Neural progenitor cell (in vitro differentiated cells): ENCODE results near the gene SP7. TPM values are rescaled to one million over a fixed set of nuclear protein-coding genes. Genes with fewer than 3 reads are reported as not detected.
"Not testable (repeated sequence)": the region's sequence is repeated elsewhere in the genome, so short reads cannot be mapped to it uniquely, and the experiment has no call there.

Source experiments
- DNase-seq: peaks from one replicate; pipeline ENCODE4 v3.0.0-alpha.2; 2016; ENCODE audit warnings: low spot score
- H2AFZ ChIP-seq: fragments of 200-600 bp; sonication (generic); replicated peaks from 2 replicates; pipeline ENCODE4 v1.6.1; 2016; ENCODE audit warnings: antibody characterized with exemption
- H3F3A ChIP-seq: fragments of 200-600 bp; sonication (generic); 2 replicates; pipeline ENCODE4 v1.6.1; 2016; ENCODE audit warnings: antibody characterized with exemption, low read depth
- H3K27ac ChIP-seq: fragments of 200-600 bp; sonication (generic); 2 replicates; pipeline ENCODE4 v1.5.1; 2016; ENCODE audit warnings: mild to moderate bottlenecking
- H3K27me3 ChIP-seq: fragments of 200-600 bp; sonication (generic); 2 replicates; pipeline ENCODE4 v1.6.1; 2016; ENCODE audit warnings: mild to moderate bottlenecking, moderate library complexity
- H3K36me3 ChIP-seq: fragments of 200-600 bp; sonication (generic); 2 replicates; pipeline ENCODE4 v1.5.1; 2016
- H3K4me1 ChIP-seq: fragments of 200-600 bp; sonication (generic); 2 replicates; pipeline ENCODE4 v1.6.1; 2016; ENCODE audit warnings: mixed run types
- H3K4me2 ChIP-seq: fragments of 200-600 bp; sonication (generic); 2 replicates; pipeline ENCODE4 v1.6.1; 2016
- H3K4me3 ChIP-seq: fragments of 200-600 bp; sonication (generic); 2 replicates; pipeline ENCODE4 v1.5.1; 2016
- H3K79me2 ChIP-seq: fragments of 200-600 bp; sonication (generic); 2 replicates; pipeline ENCODE4 v1.6.1; 2016; ENCODE audit warnings: low read depth
- H3K9ac ChIP-seq: fragments of 200-600 bp; sonication (generic); 2 replicates; pipeline ENCODE4 v1.6.1; 2016
- H3K9me3 ChIP-seq: fragments of 200-600 bp; sonication (generic); 2 replicates; pipeline ENCODE4 v1.5.1; 2016; ENCODE audit warnings: low read depth
- H4K20me1 ChIP-seq: fragments of 200-600 bp; sonication (generic); 2 replicates; pipeline ENCODE4 v1.6.1; 2016; ENCODE audit warnings: low read depth
- H3K27ac Mint-ChIP-seq: 3 replicates; pipeline ENCODE4 v1.8.0; 2021; ENCODE audit warnings: mixed read lengths
- H3K27me3 Mint-ChIP-seq: 2 replicates; pipeline ENCODE4 v1.8.0; 2022; ENCODE audit warnings: low read depth, mild to moderate bottlenecking, inconsistent platforms, moderate library complexity, mixed read lengths; ENCODE audit not compliant: insufficient read depth
- H3K36me3 Mint-ChIP-seq: 3 replicates; pipeline ENCODE4 v1.8.0; 2021; ENCODE audit warnings: mixed read lengths
- H3K4me1 Mint-ChIP-seq: 3 replicates; pipeline ENCODE4 v1.8.0; 2021; ENCODE audit warnings: mixed read lengths
- H3K4me3 Mint-ChIP-seq: 3 replicates; pipeline ENCODE4 v1.8.0; 2021; ENCODE audit warnings: mild to moderate bottlenecking, moderate library complexity, mixed read lengths
- H3K9me3 Mint-ChIP-seq: 3 replicates; pipeline ENCODE4 v1.8.0; 2020; ENCODE audit warnings: mixed read lengths
- CTCF ChIP-seq: fragments of 200-600 bp; sonication (generic); IDR thresholded peaks from 2 replicates; pipeline ENCODE4 v1.5.1; 2017; ENCODE audit warnings: antibody characterized with exemption, mild to moderate bottlenecking
- EZH2 ChIP-seq: fragments of 200-600 bp; sonication (generic); IDR thresholded peaks from 2 replicates; pipeline ENCODE4 v1.6.1; 2017; ENCODE audit warnings: antibody characterized with exemption, mild to moderate bottlenecking, moderate library complexity
- EZH2phosphoT487 ChIP-seq: fragments of 200-600 bp; sonication (generic); IDR thresholded peaks from 2 replicates; pipeline ENCODE4 v1.6.1; 2017; ENCODE audit warnings: antibody characterized with exemption
- total RNA-seq: library from RNA; depleted of rRNA; stranded (reverse); fragments of >200 nt; gene quantifications from 2 replicates; pipeline ENCODE4 v1.2.3, GENCODE V29; 2015; ENCODE audit warnings: low replicate concordance

Gene SP7
- total RNA-seq, 1 donor from 2014 or later, result 0.90 TPM

- TF ChIP-seq CTCF, result no peak
- no peak for TF ChIP-seq EZH2
- no peak for TF ChIP-seq EZH2phosphoT487
- H3K27ac ChIP-seq, result no peak overlapping the region
- Mint-ChIP-seq H3K36me3 (peaks cover 1% of the 10 kb centered on the region), H3K9me3 (no peaks in the 10 kb centered on the region), H3K4me3 (no peak overlapping the region), H3K27ac (no peak overlapping the region), H3K4me1 (peaks cover 2% of the 10 kb centered on the region), H3K27me3 (no peaks in the 10 kb centered on the region)
- no peak overlapping the region for H2AFZ ChIP-seq
- H4K20me1 ChIP-seq, result no peaks in the 10 kb centered on the region
- no peaks in the 10 kb centered on the region for H3K27me3 ChIP-seq
- no peak for DNase-seq
- H3K79me2 ChIP-seq, result no peaks in the 10 kb centered on the region
- H3K9ac ChIP-seq, result no peak overlapping the region
- H3K4me1 ChIP-seq, result peaks cover 3% of the 10 kb centered on the region
- no peaks in the 10 kb centered on the region for H3K36me3 ChIP-seq
- H3K9me3 ChIP-seq, result no peaks in the 10 kb centered on the region
- H3K4me3 ChIP-seq, result no peak overlapping the region
- H3F3A ChIP-seq, result peaks cover 3% of the 10 kb centered on the region
- H3K4me2 ChIP-seq, result no peak overlapping the region
Measured at GRCh38 chr12:53365245-53365904, 29.2 kb upstream of the SP7 start.

- not testable (repeated sequence) for H3K9ac ChIP-seq, H3K4me1 Mint-ChIP-seq, H3K4me2 ChIP-seq, DNase-seq, H3K79me2 ChIP-seq, H3K9me3 ChIP-seq, H2AFZ ChIP-seq, H3K36me3 ChIP-seq, H3F3A ChIP-seq, H3K4me1 ChIP-seq, H4K20me1 ChIP-seq, H3K4me3 Mint-ChIP-seq, H3K4me3 ChIP-seq, H3K36me3 Mint-ChIP-seq, H3K9me3 Mint-ChIP-seq, H3K27ac Mint-ChIP-seq, H3K27me3 ChIP-seq, H3K27ac ChIP-seq, H3K27me3 Mint-ChIP-seq
Measured at GRCh38 chr12:53361638-53362037, 25.5 kb upstream of the SP7 start.

- H3K9ac ChIP-seq, result no peak overlapping the region
Measured at GRCh38 chr12:53358836-53359419, 22.8 kb upstream of the SP7 start.

DNA sequence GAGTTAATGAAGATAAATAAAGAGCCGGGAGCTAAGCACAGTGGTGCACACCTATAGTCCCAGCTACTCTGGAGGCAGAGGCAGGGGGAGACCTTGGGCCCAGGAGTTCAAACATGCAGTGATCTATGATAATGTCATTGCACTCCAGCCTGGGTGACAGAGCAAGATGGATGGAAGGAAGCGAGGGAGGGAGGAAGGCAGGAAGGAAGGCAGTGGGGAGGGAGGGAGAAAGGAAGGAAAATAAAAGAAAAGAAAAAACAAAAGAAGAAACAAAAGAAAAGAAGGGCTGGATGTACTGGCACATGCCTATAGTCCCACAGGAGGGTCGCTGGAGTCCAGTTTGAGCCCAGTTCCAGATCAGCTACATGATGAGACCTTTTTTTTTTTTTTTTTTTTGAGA, 19.0 kb upstream of the SP7 start:
- no peaks in the 10 kb centered on the region for H3K9me3 Mint-ChIP-seq
- H3K27ac Mint-ChIP-seq, result no peak overlapping the region
- no peak overlapping the region for H2AFZ ChIP-seq

More at GRCh38 chr12:53358836-53359419, 22.8 kb upstream of the SP7 start:
- no peaks in the 10 kb centered on the region for H3K79me2 ChIP-seq
- TF ChIP-seq EZH2, result no peak
- H3K9me3 ChIP-seq, result no peaks in the 10 kb centered on the region
- Mint-ChIP-seq H3K36me3 (peaks cover 1% of the 10 kb centered on the region), H3K27me3 (peaks cover 5% of the 10 kb centered on the region), H3K4me1 (no peaks in the 10 kb centered on the region), H3K4me3 (no peak overlapping the region), H3K27ac (no peak overlapping the region), H3K9me3 (no peaks in the 10 kb centered on the region)
- no peaks in the 10 kb centered on the region for H3K4me1 ChIP-seq
- H3F3A ChIP-seq, result no peaks in the 10 kb centered on the region
- H3K4me2 ChIP-seq, result no peak overlapping the region
- H3K4me3 ChIP-seq, result no peak overlapping the region
- no peaks in the 10 kb centered on the region for H3K27me3 ChIP-seq
- H4K20me1 ChIP-seq, result no peaks in the 10 kb centered on the region
- no peak overlapping the region for H2AFZ ChIP-seq
- H3K36me3 ChIP-seq, result no peaks in the 10 kb centered on the region
- DNase-seq, result no peak
- H3K27ac ChIP-seq, result no peak overlapping the region

More for the DNA sequence above, 19.0 kb upstream of the SP7 start:
- Mint-ChIP-seq H3K27me3 (peaks cover 7% of the 10 kb centered on the region), H3K4me3 (no peak overlapping the region), H3K4me1 (peaks cover 8% of the 10 kb centered on the region), H3K36me3 (no peaks in the 10 kb centered on the region)
- H3K9me3 ChIP-seq, result no peaks in the 10 kb centered on the region
- no peak overlapping the region for H3K4me3 ChIP-seq
- no peak overlapping the region for H3K4me2 ChIP-seq
- H3K36me3 ChIP-seq, result no peaks in the 10 kb centered on the region
- H3K27me3 ChIP-seq, result no peaks in the 10 kb centered on the region
- H3K27ac ChIP-seq, result no peak overlapping the region
- H3K4me1 ChIP-seq, result no peaks in the 10 kb centered on the region
- H3K79me2 ChIP-seq, result no peaks in the 10 kb centered on the region
- no peaks in the 10 kb centered on the region for H4K20me1 ChIP-seq
- TF ChIP-seq CTCF, result no peak
- TF ChIP-seq EZH2, result no peak
- H3F3A ChIP-seq, result no peaks in the 10 kb centered on the region
- DNase-seq, result no peak
- no peak overlapping the region for H3K9ac ChIP-seq
